H1 (cell line): ENCODE measurements around the gene G2E3. TPM values are rescaled to one million over a fixed set of nuclear protein-coding genes. Genes with fewer than 3 reads are reported as not detected.

ENCODE experiments used
- POU5F1 ChIP-seq: IDR thresholded peaks from 2 replicates; pipeline ENCODE4 v1.6.1; 2011; ENCODE audit warnings: low read depth, mild to moderate bottlenecking, low read length, moderate library complexity
- TCF12 ChIP-seq: IDR thresholded peaks from 2 replicates; pipeline ENCODE4 v1.6.1; 2011; ENCODE audit warnings: low read depth, mild to moderate bottlenecking, low read length
- polyA plus RNA-seq, 7 experiments: library from polyadenylated mRNA; depleted of rRNA in 3 of 7; stranded (reverse) in 5 of 7; unstranded in 2 of 7; fragments of >200 nt in 5 of 7; fragments of 200-250 nt in 2 of 7; gene quantifications; 1 replicate in 5 of 7; 2 replicates in 1 of 7; 4 replicates in 1 of 7; pipeline versions ENCODE4 v1.2.1 to v1.2.3, GENCODE V29; 2011 to 2013; ENCODE audit warnings: missing spikeins in 2 of 7, mixed read lengths in 2 of 7
- total RNA-seq: library from RNA; stranded (reverse); fragmentation: NEBNext Ultra II Directional; extraction: Animal tissue kit (Norgen Biotek cat#: 25700); gene quantifications from 2 replicates; pipeline ENCODE4 v1.2.1, GENCODE V29; 2021
- TF ChIP-seq, protein P1 (sequence below), 3 experiments: IDR thresholded peaks; 1 replicate in 2 of 3; 2 replicates in 1 of 3; pipeline versions ENCODE4 v1.5.1 to v1.6.1; 2011; ENCODE audit warnings: low read length in 3 of 3, mild to moderate bottlenecking in 3 of 3, inconsistent platforms in 2 of 3, low read depth in 1 of 3, moderate library complexity in 1 of 3; ENCODE audit not compliant: insufficient read depth in 1 of 3; ENCODE audit errors: control extremely low read depth in 1 of 3
- TF ChIP-seq, protein P2 (sequence below): IDR thresholded peaks from 2 replicates; pipeline ENCODE4 v1.6.1; 2012; ENCODE audit warnings: inconsistent platforms

G2E3 gene
- total and polyA plus RNA-seq, 2 of the 8 experiments (the other 6 are each of a cell fraction or from before 2014, with no cell fraction given): 9.2 to 72.0 TPM

DNA sequence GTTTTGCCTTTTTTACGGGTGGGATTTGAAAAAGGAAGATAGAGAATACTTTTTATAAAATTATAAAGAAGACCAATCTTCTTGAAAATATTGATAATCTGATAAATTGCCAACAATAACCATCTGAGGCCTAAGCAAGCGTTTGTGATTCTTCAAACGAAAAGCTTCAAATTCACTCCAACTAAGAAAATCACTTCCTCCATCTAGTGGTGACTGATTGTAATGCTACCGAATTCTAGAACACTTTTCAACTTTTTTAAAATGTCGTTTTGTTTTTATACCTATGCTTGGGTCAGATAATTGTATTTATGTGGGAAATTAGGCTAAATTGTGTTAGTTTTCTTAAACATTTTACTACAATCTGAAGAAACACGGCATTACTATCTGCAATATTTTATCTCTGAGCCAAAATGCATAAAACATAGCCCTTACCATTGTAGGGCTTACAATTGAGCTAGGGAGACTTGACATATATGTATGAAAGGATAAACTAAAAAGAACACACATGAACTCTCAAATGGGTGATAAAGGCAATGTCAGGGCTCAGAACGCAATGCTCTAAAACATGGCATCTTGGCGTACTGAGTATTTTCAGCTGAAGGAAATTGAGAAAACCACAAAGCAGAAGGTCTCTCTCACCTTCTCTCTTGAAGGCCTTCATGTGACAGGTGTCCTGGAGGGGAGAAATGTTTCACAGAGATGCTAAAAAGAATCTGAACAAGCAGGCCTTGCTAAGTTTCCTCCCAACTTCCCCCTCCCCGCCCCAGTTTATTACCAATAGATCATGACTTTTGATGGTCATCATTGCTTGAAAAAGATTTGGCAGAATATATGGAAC is 36.8 kb upstream of the G2E3 start (continued):
- TF ChIP-seq, protein P1, sequence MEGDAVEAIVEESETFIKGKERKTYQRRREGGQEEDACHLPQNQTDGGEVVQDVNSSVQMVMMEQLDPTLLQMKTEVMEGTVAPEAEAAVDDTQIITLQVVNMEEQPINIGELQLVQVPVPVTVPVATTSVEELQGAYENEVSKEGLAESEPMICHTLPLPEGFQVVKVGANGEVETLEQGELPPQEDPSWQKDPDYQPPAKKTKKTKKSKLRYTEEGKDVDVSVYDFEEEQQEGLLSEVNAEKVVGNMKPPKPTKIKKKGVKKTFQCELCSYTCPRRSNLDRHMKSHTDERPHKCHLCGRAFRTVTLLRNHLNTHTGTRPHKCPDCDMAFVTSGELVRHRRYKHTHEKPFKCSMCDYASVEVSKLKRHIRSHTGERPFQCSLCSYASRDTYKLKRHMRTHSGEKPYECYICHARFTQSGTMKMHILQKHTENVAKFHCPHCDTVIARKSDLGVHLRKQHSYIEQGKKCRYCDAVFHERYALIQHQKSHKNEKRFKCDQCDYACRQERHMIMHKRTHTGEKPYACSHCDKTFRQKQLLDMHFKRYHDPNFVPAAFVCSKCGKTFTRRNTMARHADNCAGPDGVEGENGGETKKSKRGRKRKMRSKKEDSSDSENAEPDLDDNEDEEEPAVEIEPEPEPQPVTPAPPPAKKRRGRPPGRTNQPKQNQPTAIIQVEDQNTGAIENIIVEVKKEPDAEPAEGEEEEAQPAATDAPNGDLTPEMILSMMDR (IDR thresholded peaks at IDR 0.05; ENCODE audit: control extremely low read depth in 1 of 3, insufficient read depth in 1 of 3, low read depth in 1 of 3, low read length in 3 of 3): peak in 2 of 3 experiments; percentile 43 to 59; a peak in 2 of 4 replicates
- TF ChIP-seq, protein P2, sequence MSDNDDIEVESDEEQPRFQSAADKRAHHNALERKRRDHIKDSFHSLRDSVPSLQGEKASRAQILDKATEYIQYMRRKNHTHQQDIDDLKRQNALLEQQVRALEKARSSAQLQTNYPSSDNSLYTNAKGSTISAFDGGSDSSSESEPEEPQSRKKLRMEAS: no peak
- TF ChIP-seq TCF12: no peak
- TF ChIP-seq POU5F1: no peak
- TF ChIP-seq, all 59 proteins: peak for 2
